ENCODE measurements around the gene ARHGAP18.

GRCh38 chr6:129586815-129587214, 123.2 kb downstream of the ARHGAP18 start:
- TF ChIP-seq CTCF (conservative IDR thresholded peaks at IDR 0.05; ENCODE audit: low read depth in 2 of 2), result no peak
- no peak for TF ChIP-seq EZH2 (IDR thresholded peaks at IDR 0.05; ENCODE audit: low read depth, unreplicated experiment)
- no peak for TF ChIP-seq POLR2AphosphoS5 (IDR thresholded peaks at IDR 0.05; ENCODE audit: low read depth)
- no peak for TF ChIP-seq REST (IDR thresholded peaks at IDR 0.05; ENCODE audit: unreplicated experiment)
- no peak for TF ChIP-seq ZNF331 (CRISPR knock-in tag; IDR thresholded peaks at IDR 0.05; ENCODE audit: low read depth)
- TF ChIP-seq JUNB (IDR thresholded peaks at IDR 0.05; ENCODE audit: unreplicated experiment), result no peak
- no peak for TF ChIP-seq ZNF462 (CRISPR knock-in tag; IDR thresholded peaks at IDR 0.05)
- TF ChIP-seq ETS1 (IDR thresholded peaks at IDR 0.05), result no peak
- TF ChIP-seq CREB1 (CRISPR knock-in tag; IDR thresholded peaks at IDR 0.05; ENCODE audit: low read depth), result no peak
- no peak for TF ChIP-seq EZH2phosphoT487 (IDR thresholded peaks at IDR 0.05; ENCODE audit: unreplicated experiment)
- no peak for TF ChIP-seq NANOG (IDR thresholded peaks at IDR 0.05; ENCODE audit: borderline replicate concordance)
- no peak for TF ChIP-seq STAT1 (IDR thresholded peaks at IDR 0.05; ENCODE audit: unreplicated experiment)
